ENCODE data around the gene BEST4.
"Not testable (repeated sequence)": the region's sequence is repeated elsewhere in the genome, so short reads cannot be mapped to it uniquely, and the experiment has no call there.

BEST4 gene

DNA sequence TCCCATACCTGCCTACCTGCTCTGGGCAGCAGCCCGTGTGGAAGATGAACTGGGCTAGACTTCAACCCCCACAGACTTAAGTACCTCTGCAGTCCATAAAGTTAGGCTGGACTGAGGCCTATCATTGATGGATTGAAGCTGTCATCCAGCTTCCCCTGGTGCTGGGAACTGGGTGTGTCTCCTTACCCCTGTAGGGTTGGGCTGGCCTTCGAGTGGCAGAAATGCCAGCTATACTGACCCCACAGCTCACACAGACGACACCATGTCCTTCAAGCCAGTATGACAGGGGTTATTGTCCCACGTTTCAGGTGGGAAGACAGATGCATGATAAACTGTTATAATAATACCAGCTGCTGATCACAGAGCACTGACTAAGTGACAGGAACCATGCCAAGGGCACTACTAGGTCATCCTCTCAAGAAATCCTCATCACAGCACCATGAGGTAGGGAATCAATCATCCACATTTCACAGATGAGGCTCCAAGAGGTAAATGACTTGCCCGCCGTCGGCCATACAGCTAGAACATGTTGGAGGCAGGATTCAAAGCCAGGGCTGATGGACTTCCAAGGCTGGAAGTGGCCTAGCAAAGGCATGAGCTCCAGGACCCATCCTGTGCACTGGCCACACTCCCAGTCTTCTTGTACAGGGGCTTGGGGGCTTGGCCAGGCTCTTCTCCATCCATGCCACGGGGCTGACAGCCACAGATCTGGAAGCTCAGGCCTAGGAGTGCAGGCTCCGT is at the start of gene BEST4:
TSS of gene BEST4 (minus strand) at position 51 of the 741 bp plus-strand sequence. CDS start 465 bp downstream, outside the sequence.
- no peak for DNase-seq

GRCh38 chr1:44835738-44836675 is 48.0 kb upstream of the BEST4 start:
- DNase-seq: peak; percentile 37

GRCh38 chr1:44834328-44834727 is 46.4 kb upstream of the BEST4 start:
- DNase-seq: no peak

DNA sequence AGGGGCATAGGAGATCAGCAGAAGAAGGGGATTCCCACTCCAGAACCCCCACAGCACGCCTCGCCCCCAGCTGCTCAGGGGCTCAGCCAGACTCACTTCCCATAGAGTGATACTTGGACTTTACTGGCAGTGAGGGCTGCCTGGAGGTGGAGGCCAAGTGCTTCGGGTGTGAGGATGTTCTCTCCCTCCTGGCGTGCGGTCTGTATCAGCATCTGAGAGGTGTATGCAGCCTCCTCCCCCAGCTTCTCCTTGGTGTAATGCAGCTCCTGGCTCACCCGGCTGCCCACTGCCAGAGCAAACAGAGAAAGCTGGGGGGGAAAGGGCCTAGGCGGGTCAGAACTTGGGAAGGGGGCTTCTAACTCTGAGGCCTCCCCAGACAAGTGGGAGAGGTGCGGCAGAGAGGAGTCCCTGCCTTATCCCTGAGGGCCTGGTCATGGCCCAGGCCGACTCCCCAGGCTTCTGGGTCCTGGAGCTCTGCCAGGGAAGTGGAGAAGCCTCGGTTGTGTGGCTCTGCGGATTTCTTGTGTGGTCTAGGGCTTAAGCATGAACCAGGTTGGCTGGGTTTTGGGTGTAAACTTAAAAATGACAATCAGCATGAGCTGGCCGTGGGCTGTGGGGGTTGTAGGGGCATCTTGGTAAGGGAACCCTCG is 44.2 kb upstream of the BEST4 start:
- no peak for DNase-seq

DNA sequence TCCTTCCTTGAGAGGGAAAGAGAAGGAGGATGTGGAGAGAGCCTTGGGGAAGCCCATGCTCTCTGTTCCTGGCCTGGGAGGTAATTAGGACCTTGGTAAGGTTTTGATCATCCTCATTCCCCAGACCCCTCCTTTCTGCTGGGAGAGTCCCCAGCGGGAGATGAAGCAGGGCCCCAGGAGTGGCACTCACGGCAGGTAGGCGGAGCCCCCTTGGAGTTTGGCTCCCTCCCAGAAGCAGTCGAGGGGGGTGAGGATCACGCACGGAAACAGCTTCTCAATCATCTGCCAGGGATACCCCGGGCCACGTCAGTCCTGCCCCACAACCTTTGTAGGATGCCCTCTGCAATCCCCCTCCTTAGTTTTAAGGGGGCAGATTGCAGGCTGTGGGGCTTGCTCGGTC is 43.5 kb upstream of the BEST4 start:
- peak; percentile 37 for DNase-seq

DNA sequence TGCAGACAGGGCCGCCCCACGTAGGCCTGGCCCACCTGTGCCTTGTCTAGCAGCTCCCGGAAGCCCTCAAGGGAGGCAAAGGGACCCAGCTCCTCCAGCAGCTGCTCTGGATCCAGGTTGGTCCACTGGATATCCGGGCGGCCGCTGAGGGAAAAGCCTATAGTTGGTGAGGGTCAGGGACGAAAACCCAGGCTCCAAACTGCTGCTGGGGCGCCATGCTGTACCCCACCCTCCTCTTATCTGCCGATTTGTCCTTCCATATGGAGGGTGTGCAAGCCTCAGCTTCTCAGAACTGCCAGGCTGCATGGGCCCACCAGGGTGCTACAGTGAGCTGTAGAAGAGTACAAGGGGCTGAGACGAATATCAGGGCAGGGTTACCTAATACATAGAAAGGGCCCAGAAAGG is 42.9 kb upstream of the BEST4 start:
- no peak for DNase-seq

DNA sequence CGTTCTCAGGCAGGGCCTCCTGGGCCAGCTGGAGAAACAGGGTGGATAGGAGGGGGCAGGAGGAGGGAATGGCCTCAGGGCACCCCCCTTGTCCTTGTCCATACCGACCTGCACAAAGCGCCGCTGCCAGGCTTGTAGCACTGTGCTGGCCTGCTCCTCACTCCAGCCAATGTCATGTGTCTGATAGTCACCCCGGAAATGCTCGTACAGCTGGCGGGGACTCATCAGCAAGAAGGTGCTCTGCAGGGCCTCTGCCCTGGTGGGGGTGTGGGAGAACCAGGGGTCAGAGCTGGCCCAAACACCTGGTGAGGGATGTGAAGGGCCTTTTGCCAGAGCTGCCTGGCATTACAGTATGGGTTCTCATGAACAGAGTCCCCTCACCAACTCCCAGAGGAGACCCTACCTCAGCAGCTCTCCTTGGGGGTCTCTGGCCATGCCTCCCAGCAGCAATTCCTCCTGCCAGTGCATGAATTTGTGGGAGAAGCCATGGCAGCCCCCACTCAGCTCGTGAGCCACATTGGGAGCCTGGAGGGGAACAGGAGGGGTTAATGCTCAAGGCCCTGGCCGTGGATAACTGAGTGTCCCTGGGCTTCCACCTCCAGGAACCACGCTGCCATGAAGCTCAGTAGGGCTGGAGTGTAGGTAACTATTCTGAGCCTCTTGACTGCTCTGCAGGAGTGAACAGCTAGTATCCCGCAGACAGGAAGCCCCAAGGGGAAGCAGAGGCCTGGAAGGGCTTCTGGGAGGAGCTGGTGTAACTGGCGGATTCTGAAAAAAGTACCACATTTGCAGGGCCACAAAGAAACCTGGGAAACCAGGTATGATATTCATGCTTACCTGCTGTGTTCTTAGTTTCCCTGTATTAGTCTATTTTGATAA is 41.8 kb upstream of the BEST4 start:
- no peak for DNase-seq

DNA sequence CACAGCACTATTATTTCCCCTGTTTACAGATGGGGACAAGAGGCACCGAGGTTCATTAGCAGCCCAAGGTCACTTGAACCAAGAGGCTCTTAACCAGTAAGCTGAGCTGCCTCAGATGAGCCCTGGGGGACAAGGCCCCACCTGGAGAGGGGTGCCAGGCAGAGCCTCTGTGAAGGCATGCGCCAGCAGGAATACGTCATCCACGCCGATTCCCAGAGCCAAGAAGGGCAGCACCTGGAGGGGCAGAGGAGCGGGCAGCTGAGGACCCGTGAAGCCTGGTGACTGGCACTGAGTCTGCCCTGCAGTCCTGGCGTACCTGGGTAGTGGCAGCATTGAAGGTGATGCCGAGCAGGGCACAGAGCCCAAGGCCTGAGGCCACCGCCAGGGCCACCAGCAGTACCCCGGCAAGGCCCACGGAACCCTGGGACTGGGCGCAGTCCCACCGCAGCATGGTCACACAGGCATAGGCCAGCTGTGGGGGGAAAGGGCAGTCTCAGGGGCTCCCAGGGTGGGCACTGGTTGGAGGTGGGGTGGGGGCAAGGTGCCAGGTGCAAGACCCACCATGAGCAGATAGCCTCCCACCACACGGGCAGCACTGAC is 41.0 kb upstream of the BEST4 start:
- DNase-seq: no peak

DNA sequence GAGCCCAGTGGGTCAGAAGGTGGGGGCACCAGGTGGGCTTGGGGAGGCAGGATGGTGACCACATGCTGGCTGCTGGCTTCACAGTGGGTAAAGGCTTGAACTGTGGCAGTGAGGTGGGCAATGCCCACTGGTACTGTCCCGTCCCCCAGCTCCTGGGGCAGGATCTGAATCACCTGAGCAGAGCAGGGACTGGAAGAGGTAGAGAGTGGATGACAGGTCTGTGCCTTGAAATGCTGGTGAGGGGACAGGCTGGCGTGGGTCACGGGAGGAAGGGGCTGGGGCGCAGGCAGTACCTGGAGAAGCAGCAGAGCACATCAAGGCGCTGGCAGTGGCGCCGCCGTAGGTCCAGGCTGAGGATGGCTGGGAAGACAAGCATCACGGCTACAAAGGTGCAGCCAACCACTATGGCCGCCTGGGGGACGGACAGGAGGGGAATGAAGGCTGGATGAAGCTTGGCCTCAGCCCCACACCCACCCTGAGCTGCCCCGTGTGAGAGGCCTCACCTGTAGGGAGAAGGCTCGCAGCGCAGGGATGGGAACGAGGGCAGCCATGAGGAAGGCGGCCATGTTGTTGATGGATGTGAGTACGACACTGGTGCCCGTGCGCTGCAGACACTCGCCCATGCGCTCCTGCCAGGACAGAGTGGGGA is 40.2 kb upstream of the BEST4 start:
- DNase-seq: no peak

GRCh38 chr1:44827197-44828002 is 39.4 kb upstream of the BEST4 start:
- no peak for DNase-seq

DNA sequence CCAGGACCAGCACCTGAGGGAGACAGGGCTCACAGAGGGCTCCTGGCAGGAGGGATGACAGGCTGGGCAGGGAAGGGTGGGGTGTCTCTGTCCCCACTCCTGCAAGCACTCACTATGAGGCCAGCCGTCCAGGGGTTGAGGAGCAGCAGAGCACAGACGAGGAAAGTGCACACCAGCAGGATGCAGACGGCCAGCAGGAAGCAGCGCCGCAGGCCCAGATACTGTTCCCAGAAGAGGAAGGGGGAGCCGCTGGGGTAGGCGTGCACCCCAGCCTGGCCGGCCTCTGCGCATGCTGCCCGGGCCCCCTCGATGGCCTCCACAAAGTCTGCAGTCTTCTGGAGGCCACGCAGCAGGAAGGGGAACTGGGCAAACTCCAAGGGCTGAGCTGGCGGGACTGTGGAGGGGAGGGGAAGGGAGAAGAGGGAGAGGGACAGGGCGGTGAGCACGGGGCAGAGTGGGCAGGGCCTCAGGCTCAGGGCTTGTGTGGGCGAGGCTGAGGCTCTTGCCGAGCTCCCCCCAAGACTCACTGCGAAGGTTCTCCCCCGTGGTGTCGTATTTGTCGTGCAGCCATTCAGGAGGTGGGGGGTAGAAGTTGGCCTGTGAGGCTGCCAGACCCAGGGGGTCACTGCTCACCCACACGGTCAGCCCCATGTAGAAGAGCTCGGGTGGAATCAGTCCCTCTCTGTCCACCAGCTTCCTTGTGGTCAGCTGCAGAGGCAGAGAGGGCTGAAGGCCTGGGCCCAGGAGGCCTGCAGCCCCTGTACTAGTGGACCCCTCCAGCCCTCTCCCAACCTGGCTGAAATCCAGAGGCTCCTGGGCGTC is 38.6 kb upstream of the BEST4 start:
- DNase-seq: no peak

DNA sequence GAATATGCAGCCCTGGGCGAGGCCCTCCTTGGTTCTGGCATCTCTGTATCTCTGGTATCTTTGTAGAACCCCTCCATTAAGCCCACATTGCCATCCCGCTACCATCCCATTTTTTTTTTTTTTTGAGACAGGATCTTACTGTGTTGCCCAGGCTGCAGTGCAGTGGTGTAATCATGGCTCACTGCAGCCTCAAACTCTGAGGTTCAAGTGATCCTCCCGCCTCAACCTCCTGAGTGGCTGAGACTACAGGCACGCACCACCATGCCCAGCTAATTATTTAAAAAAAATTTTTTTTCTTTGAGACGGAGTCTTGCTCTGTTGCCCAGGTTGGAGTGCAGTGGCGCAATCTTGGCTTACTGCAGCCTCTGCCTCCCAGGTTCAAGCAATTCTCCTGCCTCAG is 36.4 kb upstream of the BEST4 start:
- not testable (repeated sequence) for DNase-seq

DNA sequence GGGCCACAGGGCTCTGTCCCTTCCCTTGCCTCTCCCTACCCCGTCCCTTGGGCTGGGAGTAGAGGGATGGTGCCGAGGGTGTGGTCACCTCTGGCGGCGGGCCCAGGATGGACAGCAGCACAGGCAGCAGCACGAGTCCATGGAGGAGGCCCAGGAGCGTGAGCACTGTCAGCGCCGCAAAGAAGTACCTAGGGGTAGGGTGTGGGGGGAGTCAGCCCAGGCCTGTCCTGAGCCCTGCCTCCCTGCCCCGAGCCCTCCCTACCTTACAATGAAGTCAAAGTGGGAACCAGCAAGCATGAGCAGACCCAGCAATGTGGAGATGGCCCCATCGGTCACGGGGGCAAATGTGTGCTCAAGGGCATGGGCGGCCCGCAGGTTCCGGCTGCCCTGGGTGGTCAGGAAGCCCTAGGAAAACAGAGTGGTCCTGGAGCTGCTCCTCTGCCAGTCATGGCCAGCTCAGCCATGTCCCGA is 35.0 kb upstream of the BEST4 start:
- no peak for DNase-seq

DNA sequence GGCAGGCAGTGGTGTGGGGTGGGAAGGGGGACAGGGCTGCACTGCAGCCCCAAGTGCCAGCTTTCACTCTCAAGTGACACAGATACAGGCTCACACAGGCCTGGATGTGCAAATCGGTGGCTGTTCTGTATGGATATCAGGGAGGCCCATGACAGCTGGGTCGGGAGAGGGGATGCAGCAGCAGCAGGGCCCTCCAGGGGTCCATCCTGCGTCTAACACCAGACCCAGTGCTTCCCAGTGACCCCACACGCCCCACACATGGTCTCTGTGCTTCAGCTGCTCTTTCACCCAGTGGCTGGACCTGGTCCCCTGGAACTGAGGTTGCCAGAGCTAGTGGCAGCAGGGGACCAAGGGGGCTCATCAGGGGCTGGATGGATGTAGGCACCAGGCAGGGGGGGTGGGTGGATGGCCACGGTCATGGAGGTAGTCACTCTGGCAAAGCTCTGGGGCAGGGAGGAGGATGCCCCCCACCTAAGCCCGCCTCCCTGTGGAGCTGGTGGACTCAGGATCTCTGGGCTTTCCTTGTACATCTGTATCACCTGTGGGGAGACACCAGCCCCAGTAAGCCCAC is 34.2 kb upstream of the BEST4 start:
- DNase-seq: no peak

DNA sequence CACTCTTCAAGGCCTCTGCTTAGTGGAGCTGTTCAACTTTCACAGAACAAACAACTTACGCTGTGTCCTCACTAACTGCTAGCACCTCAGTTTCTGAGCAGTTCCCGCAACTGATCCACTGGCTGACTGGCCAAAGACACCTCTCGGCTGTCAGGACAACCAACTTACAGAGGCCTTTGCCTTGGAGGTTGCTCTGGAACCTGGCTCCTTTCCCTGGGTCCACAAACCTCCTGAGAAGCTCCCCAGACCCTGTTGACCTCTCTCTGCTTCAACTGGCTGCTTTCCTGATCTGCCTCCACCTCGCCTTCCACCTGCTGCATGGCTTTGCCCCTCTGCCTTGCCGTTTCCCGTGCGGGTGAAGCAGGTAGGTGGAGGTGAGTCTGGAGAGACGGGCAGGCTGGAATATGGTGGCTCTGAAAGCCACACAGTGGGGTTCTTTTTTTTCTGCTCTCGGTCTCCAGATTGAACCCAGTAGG is 33.3 kb upstream of the BEST4 start:
- no peak for DNase-seq

- no peak for DNase-seq
Measured at GRCh38 chr1:44820328-44821239, 32.6 kb upstream of the BEST4 start.

GRCh38 chr1:44819608-44820327 is 31.8 kb upstream of the BEST4 start:
- no peak for DNase-seq
